Measurements from ENCODE around the gene COL27A1.
"Not testable (repeated sequence)": the region's sequence is repeated elsewhere in the genome, so short reads cannot be mapped to it uniquely, and the experiment has no call there.

The COL27A1 gene

GRCh38 chr9:114324492-114324891 is 169.2 kb downstream of the COL27A1 start:
- DNase-seq (ENCODE audit: low read depth), result no peak

- not testable (repeated sequence) for DNase-seq (ENCODE audit: low read depth)
Measured at GRCh38 chr9:114324965-114325364, 169.6 kb downstream of the COL27A1 start.

- DNase-seq (ENCODE audit: low read depth), result not testable (repeated sequence)
Measured at GRCh38 chr9:114325684-114326254, 170.4 kb downstream of the COL27A1 start.

- no peak for DNase-seq (ENCODE audit: low read depth)
Measured at GRCh38 chr9:114327749-114328148, 172.4 kb downstream of the COL27A1 start.

- not testable (repeated sequence) for DNase-seq (ENCODE audit: low read depth)
Measured at GRCh38 chr9:114328357-114328820, 173.1 kb downstream of the COL27A1 start.

GRCh38 chr9:114328937-114329624 is 173.7 kb downstream of the COL27A1 start:
- DNase-seq (ENCODE audit: low read depth), result not testable (repeated sequence)

GRCh38 chr9:114329625-114330022 is 174.3 kb downstream of the COL27A1 start, which contains the start of gene ORM2:
TSS of gene ORM2 (plus strand) at chr9:114329869. CDS start at chr9:114329905, 36 bp downstream.
- DNase-seq (ENCODE audit: low read depth), result not testable (repeated sequence)

GRCh38 chr9:114330636-114331035 is 175.3 kb downstream of the COL27A1 start:
- DNase-seq (ENCODE audit: low read depth), result no peak

GRCh38 chr9:114331229-114332195 is 176.2 kb downstream of the COL27A1 start:
- DNase-seq (ENCODE audit: low read depth), result not testable (repeated sequence)

- DNase-seq (ENCODE audit: low read depth), result not testable (repeated sequence)
Measured at GRCh38 chr9:114332474-114333040, 177.2 kb downstream of the COL27A1 start.

- not testable (repeated sequence) for DNase-seq (ENCODE audit: low read depth)
Measured at GRCh38 chr9:114333718-114334117, 178.4 kb downstream of the COL27A1 start.

- no peak for DNase-seq (ENCODE audit: low read depth)
Measured at GRCh38 chr9:114334490-114334889, 179.2 kb downstream of the COL27A1 start.

GRCh38 chr9:114335745-114336144 is 180.4 kb downstream of the COL27A1 start:
- DNase-seq (ENCODE audit: low read depth), result no peak

GRCh38 chr9:114336157-114336556 is 180.8 kb downstream of the COL27A1 start:
- no peak for DNase-seq (ENCODE audit: low read depth)

- no peak for DNase-seq (ENCODE audit: low read depth)
Measured at GRCh38 chr9:114336699-114337395, 181.5 kb downstream of the COL27A1 start.

- no peak for DNase-seq (ENCODE audit: low read depth)
Measured at GRCh38 chr9:114338187-114338586, 182.8 kb downstream of the COL27A1 start.

- no peak for DNase-seq (ENCODE audit: low read depth)
Measured at GRCh38 chr9:114339130-114339908, 184.0 kb downstream of the COL27A1 start.

GRCh38 chr9:114341152-114341830 is 186.0 kb downstream of the COL27A1 start:
- no peak for DNase-seq (ENCODE audit: low read depth)

GRCh38 chr9:114341991-114342390 is 186.7 kb downstream of the COL27A1 start:
- no peak for DNase-seq (ENCODE audit: low read depth)

Measured in stromal cell of bone marrow (primary cell).